HG02571 (cell line): ENCODE results near the gene UNC93B1.

ENCODE experiments used
- ATAC-seq: cut with Tn5 transposase; IDR thresholded peaks from one replicate; pipeline ENCODE4 v1.9.1; 2021; ENCODE audit warnings: mild to moderate bottlenecking, moderate library complexity; ENCODE audit not compliant: unreplicated experiment

The UNC93B1 gene

DNA sequence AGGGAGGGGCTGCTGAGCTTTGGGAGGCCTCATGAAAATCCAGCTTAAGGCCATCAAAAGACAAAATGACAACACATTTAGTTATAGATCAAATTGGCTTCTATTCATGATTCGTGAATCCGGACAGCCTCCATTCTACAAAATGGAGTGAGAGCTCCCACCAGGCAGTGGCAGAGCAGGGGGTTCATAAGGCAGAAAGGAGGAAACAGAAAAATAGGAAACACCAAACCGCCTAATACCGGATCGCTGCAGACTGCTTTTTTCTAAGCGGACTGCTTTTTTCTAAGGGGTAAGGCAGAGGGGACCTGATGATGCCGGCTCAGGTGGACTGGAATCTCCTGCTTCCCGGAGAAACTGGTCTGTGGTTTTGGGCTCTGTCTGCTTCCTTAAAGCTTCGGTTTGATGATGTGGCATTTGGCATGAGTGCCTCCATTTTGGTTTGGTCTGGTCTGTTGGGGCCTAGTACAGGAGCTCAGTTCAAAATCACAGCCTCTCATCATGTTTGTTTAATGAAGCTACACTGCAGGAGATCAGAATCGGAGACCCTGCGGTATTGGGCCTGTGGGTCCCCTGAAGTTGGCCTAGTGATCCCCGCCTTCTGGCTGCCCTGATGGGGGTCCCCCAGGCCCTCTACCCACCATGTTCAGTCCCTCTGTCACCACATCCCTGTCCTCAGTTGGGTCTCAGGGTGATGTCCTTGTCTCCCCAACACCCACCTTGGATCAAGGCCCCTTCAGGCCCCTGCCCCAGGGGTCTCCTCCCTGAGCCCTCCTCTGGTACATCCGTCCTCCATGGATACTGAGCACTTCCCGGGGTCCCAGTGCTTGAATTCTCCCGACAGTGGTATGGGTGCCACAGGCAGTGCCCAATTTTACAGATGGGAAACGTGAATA lies 7.4 kb upstream of the UNC93B1 start:
- ATAC-seq, result no peak

DNA sequence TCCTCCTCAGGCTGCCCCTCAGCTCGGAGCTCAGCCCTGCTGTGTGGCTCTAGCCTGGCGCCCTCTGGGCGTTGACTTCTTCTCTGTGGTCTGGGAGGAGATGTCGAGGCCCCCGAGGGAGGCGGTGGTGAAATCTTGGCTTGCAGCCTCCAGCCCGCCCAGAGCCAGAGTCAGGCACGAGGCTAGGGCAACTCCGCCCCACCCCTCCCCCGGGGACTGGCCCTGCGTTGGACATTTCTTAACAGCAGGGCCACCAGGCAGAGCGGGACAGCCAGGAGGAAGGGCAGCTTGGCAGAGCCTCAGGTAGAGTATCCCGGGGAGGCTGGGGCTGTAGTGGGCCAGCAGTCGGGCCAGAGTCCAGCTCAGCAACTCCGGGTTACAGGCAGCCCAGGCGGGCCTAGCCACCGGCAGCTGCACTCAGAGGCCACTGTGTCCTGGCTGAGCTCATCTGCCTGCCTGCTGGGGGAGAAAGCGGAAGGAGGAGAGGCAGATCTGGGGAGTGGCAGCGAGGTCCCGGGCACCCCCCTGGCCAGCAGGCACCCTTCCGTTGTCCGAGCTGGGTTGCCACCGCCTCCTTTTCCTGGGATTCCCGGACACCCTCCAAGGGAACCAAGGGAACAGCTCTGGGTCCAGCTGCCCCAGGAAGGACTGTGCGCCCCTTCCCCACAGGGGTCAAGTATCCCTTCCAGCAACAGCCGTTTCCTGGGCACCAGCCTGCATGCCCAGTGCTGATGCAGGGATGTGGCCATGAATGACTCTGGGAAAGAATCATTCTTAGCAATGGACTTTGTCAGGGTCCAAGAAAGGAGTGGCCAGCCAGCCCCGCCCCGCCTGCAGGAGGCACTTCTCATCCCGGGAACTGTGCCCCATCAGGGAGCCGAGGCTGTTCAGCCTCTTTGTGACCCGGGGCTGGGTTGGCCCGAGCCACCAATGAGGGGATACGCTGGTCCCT lies 6.5 kb upstream of the UNC93B1 start, which contains the start of gene ALDH3B1:
Gene ALDH3B1 (plus strand): TSS at position 238 of the 952 bp plus-strand sequence. CDS start 4,971 bp downstream, outside the sequence.
- ATAC-seq, result no peak

DNA sequence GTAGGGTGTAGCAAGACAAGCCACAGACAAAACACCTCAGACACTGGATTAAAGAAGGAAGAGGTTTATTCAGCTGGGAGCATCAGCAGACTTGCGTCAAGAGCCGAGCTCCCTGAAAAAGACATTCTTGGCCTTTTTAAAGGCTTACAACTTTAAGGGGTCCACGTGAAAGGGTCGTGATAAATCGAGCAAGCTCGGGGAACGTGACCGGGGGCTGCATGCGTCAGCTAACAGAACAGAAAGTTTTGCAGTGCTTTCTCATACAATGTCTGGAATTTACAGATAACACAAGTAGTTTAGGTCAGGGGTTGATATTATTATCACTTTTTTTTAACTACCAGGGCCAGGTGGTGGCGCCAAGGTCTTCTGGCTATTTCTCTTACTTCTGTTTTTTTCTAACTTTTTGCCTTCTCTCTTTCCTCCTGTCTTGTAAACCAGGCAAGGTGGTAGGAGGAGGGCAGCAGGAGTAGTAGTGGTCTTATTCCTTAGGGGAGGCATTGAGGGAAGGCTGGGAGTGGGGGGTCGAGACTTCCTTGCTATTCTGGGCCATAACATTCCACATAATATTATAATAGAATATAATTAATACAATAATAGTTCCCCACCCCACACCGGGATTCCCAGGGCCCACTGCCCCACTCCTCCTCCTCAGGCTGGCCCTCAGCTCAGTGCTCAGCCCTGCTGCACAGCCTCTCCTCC lies 5.6 kb upstream of the UNC93B1 start:
- ATAC-seq, result no peak

DNA sequence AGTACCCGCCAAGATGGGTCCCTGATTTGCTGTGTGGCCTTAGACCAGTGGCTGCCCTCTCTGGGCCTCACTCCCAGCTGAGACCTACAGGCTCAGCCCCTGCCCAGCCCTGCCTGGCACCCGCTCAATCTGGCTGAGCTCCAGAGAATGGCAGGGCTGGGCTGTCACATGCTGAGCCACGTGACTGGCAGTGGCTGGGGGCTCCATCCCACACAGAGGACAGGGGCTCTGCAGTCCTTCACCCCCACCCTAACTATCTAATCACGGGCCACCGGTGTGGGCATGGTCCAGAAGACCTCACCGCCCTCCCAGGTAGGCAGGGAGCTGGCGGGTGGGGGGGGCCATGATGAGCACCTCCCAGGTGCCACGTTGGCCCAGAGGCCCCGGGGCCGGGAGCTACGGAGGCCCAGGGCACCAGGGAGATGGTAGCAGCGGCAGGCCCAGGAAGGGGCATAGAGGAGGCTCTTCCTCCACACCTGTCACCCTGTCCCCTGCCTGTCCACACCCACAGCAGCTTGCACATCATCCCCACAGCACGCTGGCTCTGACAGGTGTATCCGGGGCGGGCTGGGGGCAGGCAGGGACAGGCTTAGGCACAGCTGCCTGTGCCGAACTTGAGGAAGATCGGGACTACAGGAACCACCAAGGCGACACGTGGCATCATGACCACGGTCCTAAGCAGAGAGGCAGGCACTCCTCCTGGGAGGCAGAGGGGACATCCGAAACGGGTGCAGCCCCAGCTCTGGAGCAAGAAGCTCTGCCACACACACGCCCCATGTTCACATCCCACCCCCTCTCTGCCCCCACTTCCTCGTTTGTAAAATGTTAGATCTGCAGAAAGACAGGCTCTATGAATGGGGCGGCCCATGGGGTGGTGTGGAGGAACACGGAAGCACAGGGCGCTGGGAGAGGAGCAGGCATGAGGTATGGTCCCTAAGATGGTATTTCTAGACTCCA lies 4.8 kb upstream of the UNC93B1 start:
- no peak for ATAC-seq

DNA sequence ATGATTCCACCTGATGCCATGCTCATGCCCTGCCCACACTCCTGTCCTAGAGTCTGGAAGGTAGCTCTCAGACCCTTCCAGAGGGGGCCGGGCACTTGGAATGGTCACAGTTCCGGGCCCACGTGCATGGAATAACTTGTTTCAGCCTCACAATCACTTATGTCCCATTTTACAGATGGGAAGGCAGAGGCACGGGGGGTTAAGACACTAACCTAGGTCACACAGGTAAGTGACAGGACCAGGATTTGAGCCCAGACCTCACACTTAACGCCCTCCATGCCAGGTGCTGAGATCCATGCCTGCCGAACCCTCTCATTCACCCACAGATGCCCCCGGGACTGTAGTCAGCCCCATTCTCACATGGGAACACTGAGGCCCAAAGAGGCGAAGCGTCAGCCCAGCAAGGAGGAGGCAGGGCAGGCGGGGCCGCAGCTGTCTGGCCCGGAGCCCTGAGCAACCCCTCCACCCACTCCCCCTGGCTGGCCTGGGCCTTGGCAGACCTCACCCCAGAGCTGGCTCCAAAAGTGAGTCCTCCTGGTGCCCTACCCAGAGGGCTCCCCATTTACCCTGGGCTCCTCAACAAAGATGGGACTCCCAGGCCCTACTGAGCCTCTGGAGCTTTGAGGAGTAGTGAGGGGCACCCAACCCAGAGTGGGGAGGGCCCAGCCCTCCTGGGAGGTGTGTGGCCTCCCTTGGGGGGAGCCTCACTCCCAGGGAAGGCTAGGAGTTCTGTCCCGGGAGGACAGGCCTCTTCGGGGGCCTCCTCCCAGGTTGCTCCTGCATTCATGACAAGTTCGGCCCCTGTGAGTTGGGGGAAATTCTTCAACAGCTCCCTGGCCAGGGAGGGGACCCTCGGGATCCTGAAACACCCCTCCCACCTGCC lies 3.8 kb upstream of the UNC93B1 start:
- no peak for ATAC-seq

DNA sequence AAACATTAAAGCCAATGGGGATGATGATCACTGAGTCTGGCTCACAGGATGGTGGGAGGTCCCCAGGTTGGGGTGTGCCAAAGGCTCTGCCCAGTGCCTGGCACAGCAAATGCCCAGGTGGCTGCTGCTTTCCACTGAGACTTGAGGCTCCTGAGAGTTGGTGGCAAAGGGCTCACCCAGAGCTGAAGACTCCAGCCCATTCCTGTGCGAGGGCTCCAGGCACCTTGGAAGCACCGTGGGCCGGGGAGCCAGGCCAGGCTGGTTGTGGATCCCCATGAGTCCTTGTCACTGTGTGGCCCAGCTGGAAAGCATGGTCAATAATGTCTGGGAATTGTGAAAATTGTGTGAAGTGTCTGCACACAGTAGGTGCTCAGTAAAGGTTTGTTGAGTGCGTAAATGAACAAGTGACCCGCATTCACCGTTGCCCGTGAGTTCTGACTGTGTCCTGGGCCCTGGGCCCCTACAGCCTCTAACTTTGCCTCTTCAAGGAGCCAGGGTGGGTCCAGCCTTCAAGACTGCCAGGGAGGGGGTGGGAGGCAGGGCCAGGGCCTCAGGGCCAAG lies 2.8 kb upstream of the UNC93B1 start:
- no peak for ATAC-seq

DNA sequence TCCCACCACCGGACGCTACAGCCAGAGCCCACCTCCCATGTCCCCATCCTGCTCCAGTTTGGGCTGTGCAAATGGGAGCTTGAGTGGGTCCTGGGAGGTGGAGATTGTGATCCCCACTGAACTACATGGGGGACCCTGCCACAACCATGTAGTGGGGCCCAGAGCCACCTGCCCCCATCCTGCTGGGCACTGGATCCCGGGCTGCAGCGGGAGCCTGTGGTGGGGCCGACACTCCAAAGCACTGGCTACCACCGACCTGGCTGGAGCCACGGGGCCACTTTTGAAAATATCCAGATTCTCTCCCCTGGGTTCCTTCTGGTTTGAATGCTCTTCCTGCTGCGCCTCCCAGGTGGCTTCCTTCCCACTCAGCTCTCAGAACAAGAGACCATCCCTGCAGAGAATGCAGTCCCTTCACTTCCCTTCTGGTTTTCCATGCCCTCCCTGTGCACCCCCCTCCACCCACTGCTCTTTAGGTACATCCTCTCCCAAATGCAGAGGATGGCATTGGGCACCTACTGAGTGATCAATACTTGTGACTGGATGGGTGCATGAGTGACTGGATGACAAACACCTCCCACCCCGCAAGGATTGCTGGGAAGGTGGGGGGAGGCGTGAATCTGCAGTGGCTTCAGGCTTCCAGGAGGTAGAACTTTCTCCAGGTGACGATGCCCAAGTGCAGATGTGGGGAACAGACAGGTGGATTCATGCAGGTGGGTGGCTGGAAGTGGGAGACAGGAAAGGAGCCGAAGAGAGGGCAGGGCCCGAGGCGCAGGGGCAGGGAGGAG lies 846 bp upstream of the UNC93B1 start:
- ATAC-seq, result no peak

DNA sequence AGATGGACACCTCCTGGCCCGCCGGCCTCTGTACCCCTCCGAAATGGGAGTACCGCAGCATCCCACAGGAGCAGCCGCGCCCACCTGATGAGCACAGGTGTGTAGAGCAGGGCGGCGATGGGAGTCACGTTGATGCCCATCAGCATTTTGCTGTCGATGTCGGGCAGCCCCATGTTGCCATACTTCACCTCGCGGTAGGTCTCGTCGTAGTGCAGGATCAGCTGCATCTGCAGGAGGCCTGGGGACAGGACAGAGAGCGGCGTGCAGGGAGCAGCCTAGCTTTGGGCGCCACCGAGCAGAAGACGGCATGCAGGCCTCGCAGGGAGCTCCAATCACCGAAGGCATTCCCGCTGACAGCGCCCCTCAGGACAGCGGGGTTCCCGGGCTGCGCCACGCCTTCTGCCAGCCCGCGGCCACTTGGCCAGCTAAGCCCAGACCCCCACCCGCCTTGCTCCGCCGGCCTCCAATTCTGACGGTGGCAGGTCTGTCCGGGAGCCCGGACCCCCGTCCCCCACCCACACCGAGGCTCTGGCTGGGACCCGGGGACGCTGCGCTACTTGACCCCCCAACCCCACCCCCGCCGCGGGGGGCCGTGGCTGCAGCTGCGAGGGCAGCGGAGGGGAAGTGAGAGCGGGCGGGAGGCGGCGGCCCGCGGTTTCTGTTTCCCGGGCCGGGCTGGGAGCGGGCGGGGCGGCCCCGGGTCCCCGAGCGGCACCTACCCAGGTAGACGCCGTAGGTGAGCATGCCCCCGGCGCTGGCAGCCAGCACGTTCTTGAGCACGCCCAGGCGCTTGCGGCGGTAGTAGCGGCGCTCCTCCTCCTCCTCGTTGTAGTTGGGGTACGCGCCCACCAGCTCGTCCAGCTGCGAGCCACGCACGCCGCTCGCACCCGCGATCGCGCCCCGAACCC lies 705 bp downstream of the UNC93B1 start:
- no peak for ATAC-seq

DNA sequence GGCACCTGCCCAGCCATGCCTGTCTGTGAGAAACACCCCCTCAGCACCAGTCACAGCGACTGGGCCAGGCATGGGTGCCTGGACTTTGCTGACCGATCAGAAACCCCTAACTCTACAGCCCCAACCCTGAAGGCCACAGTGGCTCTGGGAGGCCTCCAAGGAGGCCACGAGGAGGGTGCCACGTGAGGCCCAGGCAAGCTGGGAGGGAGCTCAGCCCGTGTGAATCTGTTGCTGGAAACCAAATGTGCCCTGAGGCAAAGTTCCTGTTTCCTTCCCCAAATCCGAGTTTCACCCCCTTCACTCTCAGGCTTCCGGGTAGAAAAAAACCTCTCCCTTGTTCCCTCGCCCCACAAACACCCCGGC lies 1.3 kb downstream of the UNC93B1 start:
- no peak for ATAC-seq

DNA sequence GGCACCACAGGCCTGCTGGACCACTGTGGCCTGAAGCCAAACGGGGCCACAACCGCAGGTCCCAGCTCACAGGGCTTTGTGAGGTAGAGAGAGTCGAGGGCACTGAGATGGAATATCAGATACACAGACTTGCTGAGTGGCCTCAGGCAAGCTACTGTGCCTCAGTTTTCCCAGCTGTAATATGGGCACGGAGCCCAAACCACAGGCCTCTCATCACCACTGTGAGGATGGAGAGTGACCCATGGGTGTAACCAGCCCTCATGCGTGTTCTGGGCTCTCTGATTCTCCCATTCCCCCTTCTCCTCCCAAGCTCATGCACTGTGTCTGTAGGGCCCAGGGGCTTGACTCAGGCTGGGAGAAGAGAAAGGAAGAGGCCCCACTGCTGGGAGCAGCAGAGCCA lies 4.2 kb downstream of the UNC93B1 start:
- no peak for ATAC-seq

DNA sequence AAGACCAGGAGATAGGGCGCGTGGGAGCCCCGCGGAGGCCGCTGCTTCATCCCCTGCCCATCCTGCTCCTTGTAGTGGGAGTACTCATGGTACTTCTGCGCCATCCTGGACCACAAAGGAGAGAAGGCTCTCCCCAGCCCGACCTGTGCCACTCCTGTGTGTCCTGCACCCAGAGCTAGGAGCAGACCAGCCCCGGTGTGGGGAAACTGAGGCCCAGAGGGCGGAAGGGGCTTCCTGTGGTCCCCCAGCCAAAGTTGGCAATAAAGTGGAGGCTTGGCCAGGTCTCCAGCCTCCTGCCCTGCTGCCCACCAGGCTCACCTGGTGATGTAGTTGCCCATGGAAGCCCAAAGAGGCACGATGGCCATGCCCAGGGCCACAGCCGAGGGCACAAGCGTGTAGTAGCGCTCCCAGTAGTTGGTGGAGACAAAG lies 4.7 kb downstream of the UNC93B1 start:
- ATAC-seq, result no peak

DNA sequence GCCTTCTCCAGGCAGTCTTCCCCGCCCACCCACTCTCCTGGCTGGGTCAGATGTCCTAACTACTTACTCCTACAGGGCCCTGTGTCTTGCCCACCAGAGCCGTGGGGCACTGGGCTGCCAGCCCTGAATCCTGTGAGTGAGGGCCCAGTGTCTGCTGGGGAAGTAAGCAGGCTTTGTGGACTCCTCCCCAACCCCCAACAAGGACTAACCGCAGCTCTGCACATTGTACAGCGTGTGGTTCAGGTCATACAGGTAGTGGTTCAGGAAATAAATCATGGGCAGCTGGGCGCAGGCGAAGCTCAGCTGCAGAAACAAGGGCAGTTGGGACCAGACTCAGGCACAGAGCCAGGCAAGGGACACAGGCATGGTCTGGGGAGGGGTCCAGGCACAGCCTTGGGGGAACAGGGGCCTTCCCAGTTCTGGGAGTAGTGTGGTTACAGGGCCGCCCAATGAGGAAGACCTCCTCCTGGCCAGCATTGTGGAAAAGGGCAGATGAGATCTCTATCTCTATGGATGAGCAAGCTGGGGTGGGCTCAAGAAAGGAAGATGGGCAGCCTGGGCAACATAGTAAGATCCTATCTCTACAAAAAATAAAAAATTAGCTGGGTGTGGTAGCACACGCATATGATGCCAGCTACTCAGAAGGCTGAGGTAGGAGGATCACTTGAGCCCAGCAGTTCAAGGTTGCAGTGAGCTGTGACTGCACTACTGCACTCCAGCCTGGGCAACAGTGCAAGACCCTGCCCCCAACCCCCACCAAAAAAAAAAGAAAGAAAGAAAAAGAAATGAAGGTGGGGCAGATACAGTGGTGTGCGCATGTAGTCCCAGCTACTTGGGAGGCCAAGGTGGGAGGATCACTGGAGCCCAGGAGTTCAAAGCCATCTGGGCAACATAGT lies 5.5 kb downstream of the UNC93B1 start:
- ATAC-seq, result no peak

DNA sequence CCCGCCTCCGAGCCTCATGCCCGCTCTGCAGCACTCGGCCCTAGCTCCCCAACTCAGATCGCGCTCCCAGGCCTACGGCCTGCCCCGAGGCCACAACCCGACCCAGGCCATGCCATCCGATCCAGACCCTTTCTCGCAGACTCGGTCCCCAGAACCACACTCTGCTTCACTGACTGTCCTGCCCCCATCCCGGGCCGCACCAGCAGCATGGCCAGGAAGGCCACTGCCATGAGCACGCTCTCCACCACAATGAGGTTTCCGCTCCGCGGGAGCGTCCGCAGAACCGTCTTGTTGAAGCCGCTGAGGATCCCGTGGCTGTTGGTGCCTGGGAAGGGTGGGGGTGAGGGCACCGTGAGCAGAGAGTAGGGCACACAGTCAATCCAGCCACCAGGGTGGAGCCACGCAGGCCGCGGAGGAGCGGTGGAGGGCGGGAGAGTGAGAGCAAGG lies 6.4 kb downstream of the UNC93B1 start:
- no peak for ATAC-seq

DNA sequence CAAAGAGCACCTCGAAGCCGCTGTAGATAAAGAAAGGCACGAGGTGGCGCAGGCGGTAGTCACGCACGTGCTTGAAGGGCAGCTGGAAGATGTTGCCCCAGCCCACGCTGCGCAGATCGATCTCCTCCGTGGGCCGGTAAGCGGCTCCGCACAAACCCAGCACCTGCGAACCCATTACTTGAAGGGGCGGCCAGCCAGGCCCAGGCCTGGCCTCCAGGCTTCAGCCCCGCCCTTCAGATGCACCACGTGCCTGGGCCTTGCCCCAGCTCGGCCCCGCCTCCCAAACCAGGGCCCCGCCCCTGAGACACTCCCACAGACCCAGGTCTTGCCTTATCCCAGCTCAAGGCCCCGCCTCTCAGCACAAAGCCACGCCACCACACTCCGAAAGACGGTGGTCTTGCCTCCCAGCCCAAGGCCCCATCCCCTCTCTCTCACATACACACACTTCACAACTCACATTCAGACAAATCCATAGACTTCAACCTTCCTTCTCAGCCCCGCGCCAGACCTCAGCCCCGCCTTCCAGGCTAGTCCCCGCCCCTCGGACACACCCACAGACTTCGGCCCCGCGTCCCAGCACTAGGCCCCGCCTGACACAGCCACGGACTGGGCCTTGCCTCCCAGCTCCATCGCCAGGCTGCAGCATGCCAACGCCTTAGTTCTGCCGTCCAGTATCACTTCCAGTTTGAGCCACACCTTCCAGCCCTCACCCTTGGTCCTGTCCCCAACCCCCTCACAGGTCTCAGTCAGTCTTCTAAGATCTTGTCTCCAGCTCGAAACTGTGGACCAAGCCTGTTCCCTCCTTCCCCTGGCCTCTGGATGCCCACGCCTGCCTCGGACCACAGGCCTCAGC lies 7.0 kb downstream of the UNC93B1 start:
- ATAC-seq, result no peak

DNA sequence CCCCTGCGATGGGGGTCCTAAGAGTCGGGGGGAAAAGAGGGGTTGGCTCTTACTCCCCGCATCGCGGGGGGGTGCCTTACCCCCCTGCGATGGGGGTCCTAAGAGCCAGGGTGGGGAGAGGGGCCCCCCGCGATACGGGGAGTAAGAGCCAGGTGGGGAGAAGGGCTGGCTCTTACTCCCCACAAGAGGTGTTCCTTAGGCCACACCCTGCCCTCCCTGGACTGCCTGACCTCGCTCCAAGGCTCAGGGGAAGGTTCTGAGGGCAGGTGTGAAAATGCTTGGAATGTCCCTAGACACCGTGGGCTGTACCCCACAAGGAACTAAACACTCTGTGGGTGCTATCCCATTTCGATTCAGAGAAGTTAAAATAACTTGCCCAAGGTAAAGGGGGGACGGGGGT lies 7.8 kb downstream of the UNC93B1 start:
- ATAC-seq, result no peak
